GM19023 (cell line): ENCODE results near the gene DLGAP1.

Experiments used
- ATAC-seq: cut with Tn5 transposase; IDR thresholded peaks from one replicate; pipeline ENCODE4 v1.9.1; 2021; ENCODE audit warnings: mild to moderate bottlenecking, moderate library complexity; ENCODE audit not compliant: unreplicated experiment

The DLGAP1 gene

GRCh38 chr18:3675446-3675845, 779.7 kb downstream of the DLGAP1 start:
- no peak for ATAC-seq

GRCh38 chr18:3671176-3671575, 783.9 kb downstream of the DLGAP1 start:
- ATAC-seq = no peak

- ATAC-seq = no peak
Measured at GRCh38 chr18:3669376-3669775, 785.7 kb downstream of the DLGAP1 start.

- ATAC-seq = no peak
Measured at GRCh38 chr18:3667255-3668137, 787.6 kb downstream of the DLGAP1 start.

- ATAC-seq = no peak
Measured at GRCh38 chr18:3666526-3667254, 788.4 kb downstream of the DLGAP1 start.

GRCh38 chr18:3665780-3666525, 789.2 kb downstream of the DLGAP1 start:
- no peak for ATAC-seq

GRCh38 chr18:3665204-3665603, 789.9 kb downstream of the DLGAP1 start:
- ATAC-seq = no peak

- ATAC-seq = no peak
Measured at GRCh38 chr18:3664563-3665178, 790.4 kb downstream of the DLGAP1 start.

- no peak for ATAC-seq
Measured at GRCh38 chr18:3663870-3664512, 791.1 kb downstream of the DLGAP1 start.

- no peak for ATAC-seq
Measured at GRCh38 chr18:3661989-3662388, 793.1 kb downstream of the DLGAP1 start.

GRCh38 chr18:3660739-3661515, 794.2 kb downstream of the DLGAP1 start:
- ATAC-seq = no peak

GRCh38 chr18:3658529-3658928, 796.6 kb downstream of the DLGAP1 start:
- ATAC-seq = no peak

- no peak for ATAC-seq
Measured at GRCh38 chr18:3655254-3656050, 799.7 kb downstream of the DLGAP1 start.

- no peak for ATAC-seq
Measured at GRCh38 chr18:3654442-3655253, 800.5 kb downstream of the DLGAP1 start.

GRCh38 chr18:3653851-3654441, 801.2 kb downstream of the DLGAP1 start:
- ATAC-seq = no peak

- ATAC-seq = no peak
Measured at GRCh38 chr18:3653263-3653850, 801.8 kb downstream of the DLGAP1 start.
